Tibial nerve (tissue), 4 donors: ENCODE results near the gene SNAI3.

ENCODE experiments used
- CTCF ChIP-seq, 5 experiments: fragments of 200-600 bp in 3 of 5; fragments of 450-650 bp in 2 of 5; sonication (generic) in 3 of 5; IDR thresholded peaks; one replicate each; pipeline ENCODE4 v1.5.1; 2016 to 2019; ENCODE audit warnings: antibody characterized with exemption in 5 of 5, mild to moderate bottlenecking in 3 of 5, moderate library complexity in 2 of 5
- EP300 ChIP-seq, 2 donors: sonication (generic); formaldehyde crosslinking; IDR thresholded peaks; one replicate each; pipeline ENCODE4 v1.6.1; 2017; ENCODE audit warnings: antibody characterized with exemption in 2 of 2, mild to moderate bottlenecking in 1 of 2
- POLR2A ChIP-seq, 2 donors: fragments of 450-650 bp; IDR thresholded peaks; one replicate each; pipeline ENCODE4 v1.6.1; 2017; ENCODE audit warnings: antibody characterized with exemption in 2 of 2, mild to moderate bottlenecking in 2 of 2, moderate library complexity in 2 of 2

- TF ChIP-seq CTCF (IDR thresholded peaks at IDR 0.05) (no peak), POLR2A (IDR thresholded peaks at IDR 0.05) (no peak), EP300 (IDR thresholded peaks at IDR 0.05) (no peak)
Observed at GRCh38 chr16:88724855-88725555, 38.7 kb upstream of the SNAI3 start.
